Pancreas (tissue), 10 donors: ENCODE results near the gene TMEM125. TPM values are rescaled to one million over a fixed set of nuclear protein-coding genes. Genes with fewer than 3 reads are reported as not detected.

Source experiments
- ATAC-seq, 4 donors: fragments of 200-7000 bp; cut with Tn5 transposase; one replicate each; pipeline versions ENCODE4 v1.8.0 to v1.9.1; 2020; ENCODE audit warnings: mild to moderate bottlenecking in 4 of 4, moderate library complexity in 4 of 4
- DNase-seq, 6 donors: peaks; one replicate each; pipeline ENCODE4 v3.0.0-alpha.2; 2020
- FAIRE-seq: peaks from 2 replicates; lab custom pipeline; 2012; peaks lifted over from hg19 to GRCh38; lab: Jason Lieb, UNC
- H3K27ac ChIP-seq, 4 donors: fragments of 200-600 bp; sonication (generic); 1 replicate in 3 of 4; 2 replicates in 1 of 4; pipeline versions ENCODE4 v1.5.0 to v1.8.0; 2020
- H3K27me3 ChIP-seq, 4 donors: fragments of 200-600 bp; one replicate each; pipeline ENCODE4 v1.8.0; 2021
- H3K36me3 ChIP-seq, 3 donors: fragments of 200-600 bp; sonication (generic) in 1 of 3; one replicate each; pipeline versions ENCODE4 v1.5.0 to v1.8.0; 2020 to 2021
- H3K4me1 ChIP-seq, 3 donors: fragments of 200-600 bp; one replicate each; pipeline ENCODE4 v1.8.0; 2021
- H3K4me3 ChIP-seq, 4 donors: fragments of 200-600 bp; sonication (generic) in 2 of 4; one replicate each; pipeline versions ENCODE4 v1.5.0 to v1.8.0; 2020 to 2021
- H3K9me3 ChIP-seq, 4 donors: fragments of 200-600 bp; one replicate each; pipeline ENCODE4 v1.8.0; 2021
- WGBS, 2 donors: extraction: QIAGEN DNeasy Blood & Tissue Kit; methylation state at CpG; one replicate each; pipeline ENCODE4 v1.1.7; 2013; 5-methylcytosine and 5-hydroxymethylcytosine counted together
- intact Hi-C, 3 donors: fragments of 100-400 bp; cut with DNase I; formaldehyde crosslinking; loops; one replicate each; pipeline versions ENCODE4 v1.11.1 to v1.14.2; 2022
- polyA plus RNA-seq, 2 donors: library from polyadenylated mRNA; stranded (reverse); fragments of 200-250 nt; gene quantifications; one replicate each; pipeline ENCODE4 v1.2.3, GENCODE V29; 2013
- total RNA-seq, 6 donors: library from RNA; stranded (reverse); fragmentation: NEBNext Ultra II Directional in 4 of 6; extraction: Animal tissue kit (Norgen Biotek cat#: 25700) in 4 of 6; gene quantifications; one replicate each; pipeline versions ENCODE4 v1.2.1 to v1.2.4, GENCODE V29; 2021 to 2023
- TF ChIP-seq, protein P1 (sequence below), 4 donors: fragments of 200-600 bp; sonication (generic) in 3 of 4; IDR thresholded peaks; one replicate each; pipeline versions ENCODE4 v1.5.0 to v1.8.0; 2021; ENCODE audit warnings: antibody characterized with exemption in 4 of 4
- donor health status: healthy with polysubstance abuse.
- donor health status: DM: no; HTN: no; CAD: no; lungs with moderate emphysema.
- donor health status: DM: no; HTN: no; CAD: no.
- donor health status: control.
- donor health status: control.
- donor health status: Bipolar disorder and iron deficiency.
- donor health status: DM: yes; HTN: yes; CAD: no.
- donor health status: DM: no; HTN: no; CAD: no.
- donor health status: DM: no; HTN: no; CAD: no.
- donor health status: DM: yes; HTN: yes; CAD: no.

Gene TMEM125
- total and polyA plus RNA-seq, 8 donors, result 27.5 to 75.0 (median 44.4) TPM

DNA sequence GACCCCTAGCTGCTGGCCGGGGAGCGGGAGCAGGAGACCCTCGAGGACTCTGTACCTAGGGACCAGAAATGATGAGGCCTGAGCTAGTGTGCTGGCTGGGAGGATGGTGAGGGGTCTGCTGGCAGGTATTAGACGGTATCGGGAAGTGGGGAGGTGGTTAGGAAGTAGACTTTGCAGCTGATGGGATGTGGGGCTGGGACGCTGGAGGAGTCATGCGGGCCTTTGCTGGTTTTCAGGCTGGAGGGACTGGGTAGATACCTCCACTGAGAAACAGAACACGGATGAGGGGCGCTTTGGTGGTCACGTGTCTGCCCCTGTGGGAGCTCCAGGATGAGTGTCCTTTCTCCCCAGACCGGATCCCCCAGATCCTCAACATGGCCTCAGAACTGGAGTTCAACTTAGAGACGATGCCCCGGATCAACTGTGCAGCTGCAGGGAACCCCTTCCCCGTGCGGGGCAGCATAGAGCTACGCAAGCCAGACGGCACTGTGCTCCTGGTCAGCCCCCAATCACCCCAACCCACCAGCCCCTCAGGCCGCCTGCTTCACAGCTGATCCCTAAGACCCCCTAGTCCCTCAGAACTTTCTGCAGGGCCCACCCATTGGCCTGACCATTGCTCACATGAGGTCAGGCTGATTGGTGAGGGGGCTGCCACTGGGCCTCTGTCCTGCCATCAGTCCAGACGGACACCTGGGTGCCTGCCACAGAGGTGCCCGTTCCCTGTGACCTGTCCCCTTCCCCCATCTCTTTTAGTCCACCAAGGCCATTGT, 39.0 kb downstream of the TMEM125 start:
- TF ChIP-seq, protein P1, sequence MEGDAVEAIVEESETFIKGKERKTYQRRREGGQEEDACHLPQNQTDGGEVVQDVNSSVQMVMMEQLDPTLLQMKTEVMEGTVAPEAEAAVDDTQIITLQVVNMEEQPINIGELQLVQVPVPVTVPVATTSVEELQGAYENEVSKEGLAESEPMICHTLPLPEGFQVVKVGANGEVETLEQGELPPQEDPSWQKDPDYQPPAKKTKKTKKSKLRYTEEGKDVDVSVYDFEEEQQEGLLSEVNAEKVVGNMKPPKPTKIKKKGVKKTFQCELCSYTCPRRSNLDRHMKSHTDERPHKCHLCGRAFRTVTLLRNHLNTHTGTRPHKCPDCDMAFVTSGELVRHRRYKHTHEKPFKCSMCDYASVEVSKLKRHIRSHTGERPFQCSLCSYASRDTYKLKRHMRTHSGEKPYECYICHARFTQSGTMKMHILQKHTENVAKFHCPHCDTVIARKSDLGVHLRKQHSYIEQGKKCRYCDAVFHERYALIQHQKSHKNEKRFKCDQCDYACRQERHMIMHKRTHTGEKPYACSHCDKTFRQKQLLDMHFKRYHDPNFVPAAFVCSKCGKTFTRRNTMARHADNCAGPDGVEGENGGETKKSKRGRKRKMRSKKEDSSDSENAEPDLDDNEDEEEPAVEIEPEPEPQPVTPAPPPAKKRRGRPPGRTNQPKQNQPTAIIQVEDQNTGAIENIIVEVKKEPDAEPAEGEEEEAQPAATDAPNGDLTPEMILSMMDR (IDR thresholded peaks at IDR 0.05), result no peak
- no peak for ATAC-seq
- Histone ChIP-seq H3K27me3 (no peaks in the 10 kb centered on the region), H3K36me3 (no peaks in the 10 kb centered on the region), H3K9me3 (no peaks in the 10 kb centered on the region), H3K4me1 (no peaks in the 10 kb centered on the region), H3K27ac (no peak overlapping the region), H3K4me3 (no peak overlapping the region)
- no peak for FAIRE-seq
- intact Hi-C loops, result no loop called here
- 94% methylated on average over 20 of the region's 20 CpGs for WGBS, 2 donors
- DNase-seq, result peak in 2 of 6 donors; percentile 30 to 47

DNA sequence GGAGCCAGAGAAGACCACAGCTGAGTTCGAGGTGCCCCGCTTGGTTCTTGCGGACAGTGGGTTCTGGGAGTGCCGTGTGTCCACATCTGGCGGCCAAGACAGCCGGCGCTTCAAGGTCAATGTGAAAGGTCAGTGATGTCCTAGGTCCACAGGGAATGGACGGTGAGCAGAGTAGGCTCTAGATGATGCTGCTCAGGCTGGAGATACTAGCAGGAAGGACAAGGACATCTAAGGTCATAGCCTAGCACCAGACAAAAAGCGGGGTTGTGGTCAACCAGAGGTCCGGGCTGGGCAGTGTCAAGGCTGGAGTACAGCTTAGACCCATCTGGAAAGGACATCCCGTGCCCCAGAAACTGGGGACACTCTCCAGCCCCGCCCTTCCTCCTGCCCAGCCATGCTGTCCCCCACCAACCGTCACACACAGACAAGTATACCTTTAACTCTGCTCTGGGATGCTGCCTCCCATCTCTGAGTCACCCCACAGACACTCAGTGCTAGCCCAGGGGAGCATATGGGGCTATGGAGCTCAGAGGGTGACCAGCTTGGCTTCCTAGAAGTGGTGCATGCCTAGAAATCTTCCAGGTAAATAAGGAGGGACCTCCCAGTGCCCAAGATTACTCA, 39.7 kb downstream of the TMEM125 start:
- TF ChIP-seq, protein P1 (IDR thresholded peaks at IDR 0.05), result no peak
- H3K36me3 ChIP-seq, result no peaks in the 10 kb centered on the region
- H3K27ac ChIP-seq, result no peak overlapping the region
- no peaks in the 10 kb centered on the region for H3K4me1 ChIP-seq
- intact Hi-C loops, result no loop called here
- 88 to 90% methylated on average over 13 of the region's 13 CpGs for WGBS, 2 donors
- no peaks in the 10 kb centered on the region for H3K27me3 ChIP-seq
- no peak for ATAC-seq
- peak in 1 of 6 donors; percentile 30 for DNase-seq
- H3K4me3 ChIP-seq, result no peak overlapping the region
- no peaks in the 10 kb centered on the region for H3K9me3 ChIP-seq
- no peak for FAIRE-seq

DNA sequence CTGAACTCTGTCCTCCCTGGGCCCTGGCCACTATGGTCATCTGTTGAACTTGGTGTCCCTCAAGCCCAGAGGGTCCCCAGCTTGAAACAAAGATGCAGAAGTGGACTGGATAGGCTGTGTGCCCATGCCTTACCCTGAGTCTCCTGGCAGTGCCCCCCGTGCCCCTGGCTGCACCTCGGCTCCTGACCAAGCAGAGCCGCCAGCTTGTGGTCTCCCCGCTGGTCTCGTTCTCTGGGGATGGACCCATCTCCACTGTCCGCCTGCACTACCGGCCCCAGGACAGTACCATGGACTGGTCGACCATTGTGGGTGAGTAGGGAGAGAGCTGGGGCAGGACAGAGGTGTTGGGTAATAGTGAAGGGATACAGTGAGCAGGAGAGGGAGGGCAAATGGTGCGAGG, 41.7 kb downstream of the TMEM125 start:
- whole genome bisulfite sequencing, 2 donors, result 87 to 88% methylated on average over 9 of the region's 9 CpGs
- peak in 1 of 6 donors; percentile 39 for DNase-seq

DNA sequence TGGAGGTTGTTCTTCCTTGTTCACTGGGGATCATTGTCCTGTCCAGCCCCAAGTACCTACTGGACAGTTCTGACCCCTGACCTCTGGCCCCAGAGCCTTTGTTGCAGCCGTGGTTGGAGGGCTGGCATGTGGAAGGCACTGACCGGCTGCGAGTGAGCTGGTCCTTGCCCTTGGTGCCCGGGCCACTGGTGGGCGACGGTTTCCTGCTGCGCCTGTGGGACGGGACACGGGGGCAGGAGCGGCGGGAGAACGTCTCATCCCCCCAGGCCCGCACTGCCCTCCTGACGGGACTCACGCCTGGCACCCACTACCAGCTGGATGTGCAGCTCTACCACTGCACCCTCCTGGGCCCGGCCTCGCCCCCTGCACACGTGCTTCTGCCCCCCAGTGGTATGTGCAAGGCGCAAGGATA, 42.4 kb downstream of the TMEM125 start:
- FAIRE-seq (no peak), ATAC-seq (no peak), DNase-seq (peak in 1 of 6 donors; percentile 46)
- 88 to 92% methylated on average over 19 of the region's 19 CpGs for WGBS, 2 donors
- TF ChIP-seq, protein P1 (IDR thresholded peaks at IDR 0.05), result no peak
- no peaks in the 10 kb centered on the region for H3K9me3 ChIP-seq
- H3K4me1 ChIP-seq, result no peaks in the 10 kb centered on the region
- H3K4me3 ChIP-seq, result no peak overlapping the region
- no peaks in the 10 kb centered on the region for H3K27me3 ChIP-seq
- intact Hi-C loops, result no loop called here
- no peaks in the 10 kb centered on the region for H3K36me3 ChIP-seq
- no peak overlapping the region for H3K27ac ChIP-seq

More for the DNA sequence above, 41.7 kb downstream of the TMEM125 start:
- Histone ChIP-seq H3K36me3 (no peaks in the 10 kb centered on the region), H3K27ac (no peak overlapping the region), H3K27me3 (no peaks in the 10 kb centered on the region), H3K4me3 (no peak overlapping the region), H3K4me1 (no peaks in the 10 kb centered on the region), H3K9me3 (no peaks in the 10 kb centered on the region)
- intact Hi-C loops, result no loop called here
- TF ChIP-seq, protein P1 (IDR thresholded peaks at IDR 0.05), result no peak
- ATAC-seq (no peak), FAIRE-seq (no peak)
